Naive thymus-derived CD4-positive, alpha-beta T cell (primary cell): ENCODE data around the gene MDH2. TPM values are rescaled to one million over a fixed set of nuclear protein-coding genes. Genes with fewer than 3 reads are reported as not detected.
A peak's percentile ranks its signal among the peaks of the same experiment; 100 is the strongest.

Source experiments
- ATAC-seq: fragments of 150-1000 bp; cut with Tn5 transposase; 2 replicates; pipeline ENCODE4 v1.10.0; 2021; ENCODE audit warnings: mild to moderate bottlenecking, moderate library complexity
- CTCF ChIA-PET: fragments of 350-600 bp; sonication (Branson Sonifier 250); formaldehyde crosslinking; loops from one replicate; lab custom pipeline; 2021; ENCODE audit warnings: antibody characterized with exemption; lab: Charles Lee
- POLR2A ChIA-PET: fragments of 350-600 bp; sonication (Branson Sonifier 250); formaldehyde crosslinking; loops from one replicate; lab custom pipeline; 2021; ENCODE audit warnings: antibody characterized with exemption, inconsistent platforms; lab: Charles Lee
- DNase-seq, 9 donors: peaks; one replicate each; pipeline versions ENCODE4 v3.0.0 to v3.0.0-alpha.2; 2020 to 2022; ENCODE audit warnings: mixed read lengths in 1 of 9
- H3K27ac ChIP-seq: one replicate; pipeline ENCODE4 v1.7.0; 2013; ENCODE audit warnings: mild to moderate bottlenecking, low read depth, low read length, moderate library complexity
- H3K27me3 ChIP-seq, 2 donors: one replicate each; pipeline ENCODE4 v1.7.0; 2013; ENCODE audit warnings: low read length in 2 of 2, mild to moderate bottlenecking in 2 of 2, moderate library complexity in 2 of 2; ENCODE audit not compliant: control insufficient read depth in 2 of 2, insufficient read depth in 2 of 2
- H3K36me3 ChIP-seq, 3 experiments: 1 replicate in 2 of 3; 2 replicates in 1 of 3; pipeline ENCODE4 v1.7.0; 2013; ENCODE audit warnings: low read length in 3 of 3, mild to moderate bottlenecking in 3 of 3, moderate library complexity in 1 of 3; ENCODE audit not compliant: insufficient read depth in 3 of 3, control insufficient read depth in 2 of 3
- H3K4me1 ChIP-seq, 2 donors: one replicate each; pipeline ENCODE4 v1.7.0; 2013; ENCODE audit warnings: low read length in 2 of 2, mild to moderate bottlenecking in 2 of 2, moderate library complexity in 1 of 2; ENCODE audit not compliant: control insufficient read depth in 2 of 2, insufficient read depth in 2 of 2
- H3K4me3 ChIP-seq: 2 replicates; pipeline ENCODE4 v1.7.0; 2013; ENCODE audit warnings: mild to moderate bottlenecking, low read length
- H3K9me3 ChIP-seq, 3 experiments: 1 replicate in 2 of 3; 2 replicates in 1 of 3; pipeline ENCODE4 v1.7.0; 2013; ENCODE audit warnings: low read length in 3 of 3; ENCODE audit not compliant: control insufficient read depth in 2 of 3
- H3K27ac Mint-ChIP-seq, 9 donors: one replicate each; pipeline ENCODE4 v1.8.0; 2020 to 2022; ENCODE audit warnings: mixed read lengths in 9 of 9, mild to moderate bottlenecking in 8 of 9, moderate library complexity in 5 of 9, inconsistent platforms in 2 of 9
- H3K27me3 Mint-ChIP-seq, 5 donors: one replicate each; pipeline ENCODE4 v1.8.0; 2021 to 2022; ENCODE audit warnings: mixed read lengths in 5 of 5, mild to moderate bottlenecking in 1 of 5
- H3K36me3 Mint-ChIP-seq, 5 donors: one replicate each; pipeline ENCODE4 v1.8.0; 2020 to 2022; ENCODE audit warnings: mixed read lengths in 5 of 5, mild to moderate bottlenecking in 3 of 5, inconsistent platforms in 1 of 5
- H3K4me1 Mint-ChIP-seq, 7 donors: one replicate each; pipeline ENCODE4 v1.8.0; 2020 to 2022; ENCODE audit warnings: mixed read lengths in 7 of 7, mild to moderate bottlenecking in 3 of 7, inconsistent platforms in 1 of 7
- H3K4me3 Mint-ChIP-seq, 10 donors: one replicate each; pipeline ENCODE4 v1.8.0; 2020 to 2022; ENCODE audit warnings: mild to moderate bottlenecking in 10 of 10, mixed read lengths in 10 of 10, moderate library complexity in 6 of 10, inconsistent platforms in 2 of 10
- H3K9me3 Mint-ChIP-seq, 11 donors: one replicate each; pipeline ENCODE4 v1.8.0; 2020 to 2022; ENCODE audit warnings: mixed read lengths in 11 of 11, mild to moderate bottlenecking in 4 of 11, inconsistent platforms in 1 of 11, moderate library complexity in 1 of 11
- intact Hi-C, 2 donors: fragments of 100-400 bp; cut with micrococcal nuclease; formaldehyde crosslinking; loops; one replicate each; pipeline ENCODE4 v1.15.1; 2023
- polyA plus RNA-seq, 2 donors: library from polyadenylated mRNA; unstranded; fragments of 300-500 nt; fragmentation: Illumina TruSeq; gene quantifications; one replicate each; pipeline ENCODE4 v1.2.3, GENCODE V29; 2021
- total RNA-seq, 6 experiments: library from RNA in 5 of 6; stranded (reverse) in 5 of 6; gene quantifications; 1 replicate in 5 of 6; 2 replicates in 1 of 6; pipeline ENCODE4 v1.2.3 and lab custom pipeline; 2021 to 2026

The MDH2 gene
- total and polyA plus RNA-seq, 7 experiments from 2014 or later: 71.7 to 172 (median 78.9) TPM

DNA sequence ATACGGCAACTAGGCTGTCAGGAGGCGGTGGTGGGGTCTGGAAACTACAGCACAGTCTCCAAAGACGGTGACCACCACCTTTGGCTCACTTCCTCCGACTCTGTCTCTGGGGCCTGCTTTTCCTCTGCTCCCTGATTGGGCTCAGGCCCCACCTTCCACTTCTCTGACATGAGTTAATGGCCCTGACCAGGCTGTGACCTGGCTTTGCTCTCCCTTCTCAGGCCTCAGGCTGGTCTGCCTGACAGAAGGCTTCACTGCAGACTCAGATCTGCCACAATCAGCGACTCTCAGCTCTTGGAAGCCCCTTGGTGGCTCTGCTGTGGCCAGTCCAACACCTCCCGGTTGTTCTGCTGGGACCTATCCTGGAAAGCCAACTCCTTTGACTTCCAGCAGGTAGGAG is 7.8 kb upstream of the MDH2 start:
- ChIA-PET POLR2A (no interaction called here), CTCF (no interaction called here)
- Mint-ChIP-seq H3K9me3 (peaks cover 0 to 1% (median 0%) of the 10 kb centered on the region in 11 donors), H3K27me3 (no peaks in the 10 kb centered on the region), H3K4me1 (peaks cover 11 to 29% (median 21%) of the 10 kb centered on the region in 7 donors), H3K27ac (no peak overlapping the region), H3K36me3 (peaks cover 0 to 6% (median 4%) of the 10 kb centered on the region in 5 donors), H3K4me3 (no peak overlapping the region)
- H3K36me3 ChIP-seq: peaks cover 0 to 4% (median 0%) of the 10 kb centered on the region in 3 experiments
- H3K27me3 ChIP-seq: no peaks in the 10 kb centered on the region
- no peaks in the 10 kb centered on the region for H3K4me1 ChIP-seq
- H3K9me3 ChIP-seq: no peaks in the 10 kb centered on the region
- H3K4me3 ChIP-seq: no peak overlapping the region
- ATAC-seq: no peak
- no peak for DNase-seq
- intact Hi-C loops: no loop called here
- no peak overlapping the region for H3K27ac ChIP-seq

DNA sequence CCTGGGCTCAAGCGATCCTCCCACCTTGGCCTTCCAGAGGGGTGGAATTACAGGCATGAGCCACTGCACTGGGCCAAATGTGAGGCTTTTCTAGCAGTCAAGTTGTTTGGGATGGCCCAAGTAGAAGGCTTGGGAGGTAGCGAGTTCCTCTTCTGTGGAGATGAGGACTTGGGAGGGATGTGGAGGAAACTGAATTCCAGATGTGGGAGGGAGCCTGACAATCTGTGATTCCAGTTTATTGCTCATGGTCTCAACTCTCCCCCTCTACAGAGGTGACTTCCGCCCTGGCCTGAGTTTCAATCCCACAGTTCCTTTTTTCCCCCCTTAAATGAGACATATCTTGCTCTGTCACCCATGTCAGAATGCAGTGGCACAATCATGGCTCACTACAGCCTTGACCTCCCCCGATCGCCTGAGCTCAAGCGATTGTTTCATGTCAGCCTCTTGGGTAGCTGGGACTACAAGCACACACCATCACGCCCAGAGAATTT is 3.5 kb upstream of the MDH2 start:
- Mint-ChIP-seq H3K4me1 (peaks cover 19 to 49% (median 43%) of the 10 kb centered on the region in 7 donors), H3K27ac (peak overlapping the region in 6 of 9 donors; percentile 8 to 83 (median 64)), H3K9me3 (no peaks in the 10 kb centered on the region), H3K27me3 (no peaks in the 10 kb centered on the region), H3K36me3 (peaks cover 0 to 14% (median 7%) of the 10 kb centered on the region in 5 donors), H3K4me3 (peak overlapping the region in 1 of 10 donors; percentile 39)
- intact Hi-C loops: no loop called here
- POLR2A ChIA-PET: no interaction called here
- no peak overlapping the region for H3K4me3 ChIP-seq
- H3K27ac ChIP-seq: no peak overlapping the region
- H3K27me3 ChIP-seq: no peaks in the 10 kb centered on the region
- ATAC-seq (no peak), DNase-seq (no peak)
- no peaks in the 10 kb centered on the region for H3K9me3 ChIP-seq
- peaks cover 0 to 13% (median 0%) of the 10 kb centered on the region in 3 experiments for H3K36me3 ChIP-seq
- CTCF ChIA-PET: no interaction called here
- peaks cover 7 to 14% of the 10 kb centered on the region in 2 donors for H3K4me1 ChIP-seq

DNA sequence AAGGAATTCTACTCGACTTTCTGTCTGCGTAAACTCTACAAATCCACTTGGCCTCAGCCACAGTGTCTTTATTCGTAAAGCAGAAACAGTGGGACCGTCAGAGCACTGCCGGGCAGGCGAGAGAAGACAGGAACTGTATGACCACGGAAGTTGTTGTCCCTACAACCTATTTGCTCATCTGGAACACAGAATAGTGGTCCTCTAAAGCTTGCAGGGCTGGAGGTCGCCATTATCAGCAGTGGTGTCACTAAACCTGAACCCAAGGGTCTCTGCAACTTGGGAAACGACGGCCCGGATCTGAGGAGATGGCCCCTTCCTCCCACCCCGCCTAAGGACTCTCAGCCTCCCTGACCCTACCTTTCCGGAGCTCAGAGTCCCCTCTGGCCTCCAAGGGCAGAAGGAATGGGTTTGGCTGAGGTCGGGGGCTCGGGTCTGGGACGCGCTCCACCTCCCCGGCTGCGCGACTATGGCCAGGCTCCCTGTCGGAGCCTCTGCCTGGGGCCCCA is 548 bp upstream of the MDH2 start:
- H3K36me3 Mint-ChIP-seq: peaks cover 7 to 28% (median 19%) of the 10 kb centered on the region in 5 donors
- POLR2A ChIA-PET: interaction anchor here (0.9 to 2.0 kb wide), 10 partner anchors 10 to 974 kb away, joined by 3 to 9 read pairs (median 4); partner anchors contain the start of genes RHBDD2 and TMEM120A
- H3K4me1 Mint-ChIP-seq: peaks cover 36 to 70% (median 53%) of the 10 kb centered on the region in 7 donors
- Histone ChIP-seq H3K36me3 (peaks cover 0 to 9% (median 0%) of the 10 kb centered on the region in 3 experiments), H3K9me3 (no peaks in the 10 kb centered on the region), H3K4me3 (peak overlapping the region; percentile 95), H3K27me3 (no peaks in the 10 kb centered on the region), H3K4me1 (peaks cover 7 to 17% of the 10 kb centered on the region in 2 donors), H3K27ac (peak overlapping the region; percentile 80)
- peak overlapping the region; percentile 90 to 99 (median 97) for H3K4me3 Mint-ChIP-seq
- CTCF ChIA-PET: no interaction called here
- H3K27me3 Mint-ChIP-seq: no peaks in the 10 kb centered on the region
- ATAC-seq (peak; percentile 7), DNase-seq (peak in 2 of 9 donors; percentile 6 to 10)
- peak overlapping the region; percentile 92 to 98 (median 97) for H3K27ac Mint-ChIP-seq
- intact Hi-C loops: loop anchor here (1.0 to 5.0 kb wide), 4 partner anchors 39 to 1390 kb away; partner anchors contain the start of genes GTF2I (in 1 of the 2) and RHBDD2 (in 1 of the 2)
- no peaks in the 10 kb centered on the region for H3K9me3 Mint-ChIP-seq

DNA sequence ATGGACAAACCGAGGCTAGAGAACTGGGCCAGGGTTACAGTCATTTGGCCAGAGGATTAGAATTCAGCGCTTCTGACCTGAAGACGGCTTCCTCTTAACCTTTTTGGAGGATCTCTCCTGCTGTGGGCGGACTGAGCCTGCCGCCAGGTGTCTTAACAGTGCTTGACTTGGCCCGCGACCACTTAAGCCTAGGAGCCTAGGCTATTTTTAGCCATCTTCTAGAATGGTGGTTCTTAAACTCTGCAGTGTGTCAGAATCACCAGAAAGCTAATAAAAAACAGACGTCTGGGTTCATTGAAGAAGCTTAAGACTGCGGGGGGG is 722 bp downstream of the MDH2 start:
- Histone ChIP-seq H3K27ac (peak overlapping the region; percentile 80), H3K27me3 (no peaks in the 10 kb centered on the region), H3K9me3 (no peaks in the 10 kb centered on the region), H3K36me3 (peaks cover 0 to 9% (median 0%) of the 10 kb centered on the region in 3 experiments), H3K4me1 (peaks cover 7 to 17% of the 10 kb centered on the region in 2 donors), H3K4me3 (peak overlapping the region; percentile 95)
- ChIA-PET CTCF (no interaction called here), POLR2A (interaction anchor here (1.4 to 2.0 kb wide), 4 partner anchors 118 to 170 kb away, joined by 5 to 9 read pairs (median 7); partner anchors contain the start of gene RHBDD2)
- peaks cover 36 to 67% (median 50%) of the 10 kb centered on the region in 7 donors for H3K4me1 Mint-ChIP-seq
- peaks cover 7 to 29% (median 20%) of the 10 kb centered on the region in 5 donors for H3K36me3 Mint-ChIP-seq
- peak overlapping the region; percentile 92 to 98 (median 97) for H3K27ac Mint-ChIP-seq
- DNase-seq (peak in 1 of 9 donors; percentile 30), ATAC-seq (peak; percentile 6)
- intact Hi-C loops: loop anchor here (1.0 to 5.0 kb wide), 7 partner anchors 54 to 1391 kb away; partner anchors contain the start of genes TMEM120A (in 2 of the 2), GTF2I (in 1 of the 2), HIP1 (in 1 of the 2) and POR (in 1 of the 2)
- no peaks in the 10 kb centered on the region for H3K9me3 Mint-ChIP-seq
- H3K27me3 Mint-ChIP-seq: no peaks in the 10 kb centered on the region
- peak overlapping the region; percentile 90 to 99 (median 96) for H3K4me3 Mint-ChIP-seq

DNA sequence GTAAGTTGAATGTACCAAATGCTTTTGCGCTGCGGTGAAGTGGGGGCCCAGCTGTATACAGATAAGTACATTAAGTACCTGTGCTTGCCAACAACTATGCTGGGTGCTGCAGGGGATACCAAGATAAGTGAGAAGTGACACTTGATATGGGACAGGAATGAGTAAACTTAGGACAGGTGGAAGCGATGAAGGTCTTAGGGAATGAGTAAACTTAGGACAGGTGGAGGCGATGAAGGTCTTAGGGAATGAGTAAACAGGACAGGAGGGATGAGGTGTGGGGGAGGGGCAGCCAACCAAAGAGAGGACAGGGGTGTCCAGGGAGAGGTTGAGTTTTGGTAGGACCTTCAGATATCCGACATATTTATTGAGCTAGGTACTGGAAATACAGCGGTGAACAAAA is 1.4 kb downstream of the MDH2 start:
- Histone ChIP-seq H3K9me3 (no peaks in the 10 kb centered on the region), H3K27ac (no peak overlapping the region), H3K4me3 (no peak overlapping the region), H3K36me3 (peaks cover 0 to 16% (median 0%) of the 10 kb centered on the region in 3 experiments), H3K4me1 (peaks cover 7 to 17% of the 10 kb centered on the region in 2 donors), H3K27me3 (no peaks in the 10 kb centered on the region)
- no peaks in the 10 kb centered on the region for H3K27me3 Mint-ChIP-seq
- peak overlapping the region; percentile 14 to 98 (median 68) for H3K27ac Mint-ChIP-seq
- H3K9me3 Mint-ChIP-seq: no peaks in the 10 kb centered on the region
- DNase-seq (no peak), ATAC-seq (no peak)
- ChIA-PET CTCF (interaction anchor here (0.6 kb wide), 1 partner anchor 77 kb away, joined by 3 read pairs; no protein-coding TSS in a partner anchor), POLR2A (interaction anchor here (2.0 kb wide), 2 partner anchors 118 to 136 kb away, joined by 8 to 9 read pairs; no protein-coding TSS in a partner anchor)
- peaks cover 36 to 61% (median 47%) of the 10 kb centered on the region in 7 donors for H3K4me1 Mint-ChIP-seq
- H3K36me3 Mint-ChIP-seq: peaks cover 7 to 29% (median 20%) of the 10 kb centered on the region in 5 donors
- H3K4me3 Mint-ChIP-seq: peak overlapping the region; percentile 14 to 99 (median 94)
- intact Hi-C loops: loop anchor here (2.0 to 5.0 kb wide), 5 partner anchors 118 to 1392 kb away; partner anchors contain the start of genes GTF2I (in 1 of the 2), HIP1 (in 1 of the 2) and POR (in 1 of the 2)

DNA sequence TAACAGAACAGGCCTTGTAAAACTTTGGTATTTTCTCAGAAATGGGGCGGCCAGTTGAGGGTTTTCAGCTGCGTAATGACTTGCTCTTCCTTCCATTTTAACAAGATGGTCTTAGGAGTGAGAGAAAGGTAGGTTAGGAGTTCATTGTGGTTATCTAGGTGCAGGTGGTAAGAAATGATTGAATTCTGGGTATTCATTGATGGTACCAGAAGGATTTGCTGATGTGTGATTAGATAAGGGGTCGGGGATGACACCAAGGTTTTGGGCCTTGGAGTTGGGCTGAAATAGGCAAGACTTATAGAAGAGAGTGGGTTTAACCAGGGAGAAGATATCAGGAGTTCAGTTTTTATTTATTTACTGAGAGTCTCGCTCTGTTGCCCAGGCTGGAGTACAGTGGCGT is 2.6 kb downstream of the MDH2 start:
- H3K27ac ChIP-seq: no peak overlapping the region
- H3K4me1 ChIP-seq: peaks cover 6 to 17% of the 10 kb centered on the region in 2 donors
- Mint-ChIP-seq H3K27ac (peak overlapping the region in 8 of 9 donors; percentile 0 to 86 (median 60)), H3K9me3 (no peaks in the 10 kb centered on the region), H3K36me3 (peaks cover 7 to 27% (median 16%) of the 10 kb centered on the region in 5 donors), H3K27me3 (no peaks in the 10 kb centered on the region), H3K4me3 (peak overlapping the region in 9 of 10 donors; percentile 4 to 61 (median 34)), H3K4me1 (peaks cover 27 to 48% (median 43%) of the 10 kb centered on the region in 7 donors)
- no peaks in the 10 kb centered on the region for H3K27me3 ChIP-seq
- ChIA-PET CTCF (no interaction called here), POLR2A (no interaction called here)
- H3K9me3 ChIP-seq: no peaks in the 10 kb centered on the region
- peaks cover 0 to 25% (median 0%) of the 10 kb centered on the region in 3 experiments for H3K36me3 ChIP-seq
- DNase-seq (no peak), ATAC-seq (no peak)
- H3K4me3 ChIP-seq: no peak overlapping the region
- intact Hi-C loops: no loop called here
